ENCODE results near the gene CDK5.

DNA sequence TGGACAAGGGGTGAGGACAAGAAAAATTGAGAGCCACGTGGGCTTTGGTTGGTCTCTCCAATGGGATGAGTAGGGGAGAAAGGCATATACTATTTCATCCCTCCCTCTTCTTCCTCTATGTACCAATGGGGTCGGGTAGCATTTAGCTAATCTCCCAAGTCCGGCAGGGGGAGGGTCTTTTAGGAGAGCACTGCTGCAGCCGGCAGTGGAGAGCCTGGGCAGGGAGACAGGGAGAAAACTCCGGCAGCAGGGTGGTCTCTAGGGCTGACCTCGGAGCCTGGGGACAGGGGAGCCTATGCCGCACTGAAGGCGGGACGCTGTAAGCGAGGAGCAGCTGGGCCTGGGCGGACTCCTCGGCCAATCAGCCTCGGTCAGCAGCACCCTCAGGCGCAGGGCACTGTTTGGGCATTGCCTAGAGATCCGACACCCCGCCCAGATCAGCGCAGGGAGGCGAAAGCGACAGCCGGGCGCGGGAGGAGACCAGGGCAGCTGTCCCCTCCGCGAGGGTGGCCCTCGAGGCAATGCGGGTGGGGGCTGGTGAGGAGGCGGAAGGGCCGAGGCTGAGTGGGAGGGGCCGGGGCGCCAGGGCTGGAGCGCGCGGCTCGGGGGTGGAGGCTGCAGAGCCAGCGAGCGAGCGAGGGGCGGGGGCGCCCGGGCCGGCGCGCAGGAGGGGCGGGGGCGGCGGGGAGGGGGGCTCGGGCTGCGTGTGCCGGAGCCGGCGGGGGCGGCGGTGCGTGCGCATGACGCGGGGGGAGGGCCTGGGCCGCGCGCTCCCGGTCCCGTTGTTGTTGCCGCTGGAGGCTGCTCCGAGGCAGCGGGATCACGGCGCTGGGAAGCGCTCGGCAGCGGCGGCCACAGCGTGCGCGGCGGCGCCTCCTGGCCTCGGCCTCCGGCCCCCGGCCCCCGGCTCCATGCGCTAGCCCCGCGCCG, 28.3 kb upstream of the CDK5 start, which contains the start of gene AGAP3:
- TF ChIP-seq USF2 (IDR thresholded peaks at IDR 0.05): 0 out of 2 replicates have a peak, but pooled peaks have one; percentile 14
- no peak for TF ChIP-seq BHLHE40 (IDR thresholded peaks at IDR 0.05; ENCODE audit: low read depth, low read length)
- TF ChIP-seq KDM1A (IDR thresholded peaks at IDR 0.05; ENCODE audit: low read depth): no peak
- no peak for TF ChIP-seq FOSL2 (IDR thresholded peaks at IDR 0.05)
- no peak for TF ChIP-seq FOSL2 (CRISPR knock-in tag; IDR thresholded peaks at IDR 0.05)
- TF ChIP-seq POLR2A (IDR thresholded peaks at IDR 0.05; ENCODE audit: low read length): peak; percentile 81
- TF ChIP-seq, protein P1, sequence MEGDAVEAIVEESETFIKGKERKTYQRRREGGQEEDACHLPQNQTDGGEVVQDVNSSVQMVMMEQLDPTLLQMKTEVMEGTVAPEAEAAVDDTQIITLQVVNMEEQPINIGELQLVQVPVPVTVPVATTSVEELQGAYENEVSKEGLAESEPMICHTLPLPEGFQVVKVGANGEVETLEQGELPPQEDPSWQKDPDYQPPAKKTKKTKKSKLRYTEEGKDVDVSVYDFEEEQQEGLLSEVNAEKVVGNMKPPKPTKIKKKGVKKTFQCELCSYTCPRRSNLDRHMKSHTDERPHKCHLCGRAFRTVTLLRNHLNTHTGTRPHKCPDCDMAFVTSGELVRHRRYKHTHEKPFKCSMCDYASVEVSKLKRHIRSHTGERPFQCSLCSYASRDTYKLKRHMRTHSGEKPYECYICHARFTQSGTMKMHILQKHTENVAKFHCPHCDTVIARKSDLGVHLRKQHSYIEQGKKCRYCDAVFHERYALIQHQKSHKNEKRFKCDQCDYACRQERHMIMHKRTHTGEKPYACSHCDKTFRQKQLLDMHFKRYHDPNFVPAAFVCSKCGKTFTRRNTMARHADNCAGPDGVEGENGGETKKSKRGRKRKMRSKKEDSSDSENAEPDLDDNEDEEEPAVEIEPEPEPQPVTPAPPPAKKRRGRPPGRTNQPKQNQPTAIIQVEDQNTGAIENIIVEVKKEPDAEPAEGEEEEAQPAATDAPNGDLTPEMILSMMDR (IDR thresholded peaks at IDR 0.05): no peak
- TF ChIP-seq JUN (IDR thresholded peaks at IDR 0.05): peak in 1 of 2 experiments; percentile 59; a peak in 2 of 5 replicates
- TF ChIP-seq, protein P2, sequence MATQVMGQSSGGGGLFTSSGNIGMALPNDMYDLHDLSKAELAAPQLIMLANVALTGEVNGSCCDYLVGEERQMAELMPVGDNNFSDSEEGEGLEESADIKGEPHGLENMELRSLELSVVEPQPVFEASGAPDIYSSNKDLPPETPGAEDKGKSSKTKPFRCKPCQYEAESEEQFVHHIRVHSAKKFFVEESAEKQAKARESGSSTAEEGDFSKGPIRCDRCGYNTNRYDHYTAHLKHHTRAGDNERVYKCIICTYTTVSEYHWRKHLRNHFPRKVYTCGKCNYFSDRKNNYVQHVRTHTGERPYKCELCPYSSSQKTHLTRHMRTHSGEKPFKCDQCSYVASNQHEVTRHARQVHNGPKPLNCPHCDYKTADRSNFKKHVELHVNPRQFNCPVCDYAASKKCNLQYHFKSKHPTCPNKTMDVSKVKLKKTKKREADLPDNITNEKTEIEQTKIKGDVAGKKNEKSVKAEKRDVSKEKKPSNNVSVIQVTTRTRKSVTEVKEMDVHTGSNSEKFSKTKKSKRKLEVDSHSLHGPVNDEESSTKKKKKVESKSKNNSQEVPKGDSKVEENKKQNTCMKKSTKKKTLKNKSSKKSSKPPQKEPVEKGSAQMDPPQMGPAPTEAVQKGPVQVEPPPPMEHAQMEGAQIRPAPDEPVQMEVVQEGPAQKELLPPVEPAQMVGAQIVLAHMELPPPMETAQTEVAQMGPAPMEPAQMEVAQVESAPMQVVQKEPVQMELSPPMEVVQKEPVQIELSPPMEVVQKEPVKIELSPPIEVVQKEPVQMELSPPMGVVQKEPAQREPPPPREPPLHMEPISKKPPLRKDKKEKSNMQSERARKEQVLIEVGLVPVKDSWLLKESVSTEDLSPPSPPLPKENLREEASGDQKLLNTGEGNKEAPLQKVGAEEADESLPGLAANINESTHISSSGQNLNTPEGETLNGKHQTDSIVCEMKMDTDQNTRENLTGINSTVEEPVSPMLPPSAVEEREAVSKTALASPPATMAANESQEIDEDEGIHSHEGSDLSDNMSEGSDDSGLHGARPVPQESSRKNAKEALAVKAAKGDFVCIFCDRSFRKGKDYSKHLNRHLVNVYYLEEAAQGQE (IDR thresholded peaks at IDR 0.05): no peak
- TF ChIP-seq RCOR1 (IDR thresholded peaks at IDR 0.05; ENCODE audit: low read depth, low read length): no peak
- TF ChIP-seq CHD2 (IDR thresholded peaks at IDR 0.05; ENCODE audit: low read length, partially characterized antibody): no peak
- no peak for TF ChIP-seq ZC3H11A (IDR thresholded peaks at IDR 0.05)
- TF ChIP-seq ESRRA (IDR thresholded peaks at IDR 0.05; ENCODE audit: borderline replicate concordance, low read length): no peak

Measured in A549 (cell line).